ENCODE results near the gene ACADSB. TPM values are rescaled to one million over a fixed set of nuclear protein-coding genes. Genes with fewer than 3 reads are reported as not detected.

ACADSB gene
- total and polyA plus RNA-seq, 10 of the 15 experiments (the other 5 are each of a cell fraction or from before 2014, with no cell fraction given) = 10.8 to 24.0 (median 15.0) TPM

DNA sequence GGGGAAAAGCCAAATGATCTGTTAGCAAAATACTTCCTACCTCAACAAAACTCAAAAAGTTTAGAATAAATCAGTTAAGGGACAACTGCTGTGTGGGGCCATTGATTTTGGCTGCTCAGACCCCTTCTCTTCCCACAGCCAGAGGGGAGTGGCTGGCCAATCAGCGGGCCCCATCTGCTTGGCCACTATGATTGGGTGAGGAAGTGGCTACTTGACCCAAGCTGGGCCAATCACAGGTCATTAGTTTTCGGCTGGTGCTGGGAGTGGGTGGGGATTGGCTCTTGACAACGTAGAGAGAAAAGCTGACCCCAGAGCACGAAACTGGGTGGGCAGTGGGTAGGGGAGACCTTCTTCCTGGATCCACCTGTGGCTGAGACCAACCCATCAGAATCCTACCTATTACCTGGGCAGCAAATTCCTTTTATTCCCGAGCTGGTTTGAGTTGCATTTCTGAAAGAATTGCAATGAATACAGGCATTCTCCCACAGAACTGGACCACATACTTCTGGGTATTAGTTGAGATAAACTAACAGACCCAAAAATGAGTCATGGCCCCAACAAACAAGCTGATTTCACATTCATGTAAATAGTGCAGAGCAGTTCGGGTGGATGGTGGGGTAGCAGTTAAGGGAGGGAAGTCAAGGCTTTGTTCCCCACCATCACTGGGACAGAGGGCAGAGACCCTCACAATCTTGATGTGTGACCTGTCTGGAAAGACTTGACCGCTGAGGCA, 91.4 kb downstream of the ACADSB start:
- DNase-seq (ENCODE audit: low read depth, low spot score) = no peak
- FAIRE-seq = no peak
- POLR2A ChIA-PET = no interaction called here
- Histone ChIP-seq H3K9me3 (replicated peaks; ENCODE audit: control insufficient read depth, insufficient read depth, low read length) (no peaks in the 10 kb centered on the region; the same call in 2 of the 3 replicates), H3K27me3 (replicated peaks in 1 of 2; ENCODE audit: control insufficient read depth in 2 of 2, insufficient read depth in 2 of 2, low read length in 1 of 2) (no peaks in the 10 kb centered on the region; a peak in 2 of 4 replicates), H4K20me1 (ENCODE audit: control insufficient read depth, insufficient read depth) (no peaks in the 10 kb centered on the region), H3K4me3 (no peak overlapping the region), H3K79me2 (ENCODE audit: control insufficient read depth, insufficient read depth, low read length) (no peaks in the 10 kb centered on the region), H2AFZ (ENCODE audit: control insufficient read depth, low read depth, low read length) (no peak overlapping the region), H3K36me3 (ENCODE audit: control insufficient read depth in 2 of 2, insufficient read depth in 2 of 2, low read length in 1 of 2) (no peaks in the 10 kb centered on the region), H3K27ac (ENCODE audit: control insufficient read depth, insufficient read depth) (no peak overlapping the region), H3K9ac (ENCODE audit: control insufficient read depth, insufficient read depth, low read length) (no peak overlapping the region), H3K4me1 (ENCODE audit: control insufficient read depth, insufficient read depth, low read length) (no peaks in the 10 kb centered on the region), H3K4me2 (ENCODE audit: control insufficient read depth, insufficient read depth) (no peak overlapping the region)
- 17% methylated on average over 7 of the region's 7 CpGs for WGBS (ENCODE audit: insufficient coverage, insufficient replicate concordance, low lambda C conversion rate, missing lambda C conversion rate)
- RAD21 ChIA-PET (ENCODE audit: unreplicated experiment) = no interaction called here
- BruUV-seq (replicated peaks) = no TSS peak
- no peak for ATAC-seq
- TF ChIP-seq, protein P1, sequence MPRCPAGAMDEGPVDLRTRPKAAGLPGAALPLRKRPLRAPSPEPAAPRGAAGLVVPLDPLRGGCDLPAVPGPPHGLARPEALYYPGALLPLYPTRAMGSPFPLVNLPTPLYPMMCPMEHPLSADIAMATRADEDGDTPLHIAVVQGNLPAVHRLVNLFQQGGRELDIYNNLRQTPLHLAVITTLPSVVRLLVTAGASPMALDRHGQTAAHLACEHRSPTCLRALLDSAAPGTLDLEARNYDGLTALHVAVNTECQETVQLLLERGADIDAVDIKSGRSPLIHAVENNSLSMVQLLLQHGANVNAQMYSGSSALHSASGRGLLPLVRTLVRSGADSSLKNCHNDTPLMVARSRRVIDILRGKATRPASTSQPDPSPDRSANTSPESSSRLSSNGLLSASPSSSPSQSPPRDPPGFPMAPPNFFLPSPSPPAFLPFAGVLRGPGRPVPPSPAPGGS (IDR thresholded peaks at IDR 0.05; ENCODE audit: borderline replicate concordance, insufficient read depth, low read depth, low read length, poor library complexity, severe bottlenecking) = no peak
- SMC1A ChIA-PET (ENCODE audit: uncharacterized antibody, unreplicated experiment) = no interaction called here
- intact Hi-C loops (cut with micrococcal nuclease; ENCODE audit: unreplicated experiment) (no loop called here), in situ Hi-C loops (cut with MboI) (no loop called here)
- CTCF ChIA-PET = no interaction called here

DNA sequence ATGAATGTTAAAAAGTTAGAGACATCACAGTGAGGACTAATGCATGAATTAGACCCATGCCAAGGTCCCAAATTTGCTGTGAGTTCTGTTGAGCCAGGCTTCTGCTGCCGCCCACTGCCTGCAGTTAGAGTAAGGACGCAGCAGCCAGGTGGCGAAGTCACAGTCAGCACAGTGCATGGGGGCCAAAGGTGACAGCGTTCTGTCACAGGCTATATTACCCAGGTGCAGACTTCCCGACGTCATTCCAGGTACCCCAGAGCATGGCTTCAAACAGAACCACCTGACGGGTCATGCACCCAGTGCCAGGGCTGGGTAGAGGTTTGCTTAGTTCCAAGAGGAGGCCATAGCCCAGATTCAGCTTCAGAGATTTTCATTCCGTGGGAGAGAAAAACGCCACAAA, 93.1 kb downstream of the ACADSB start:
- Histone ChIP-seq H3K4me1 (ENCODE audit: control insufficient read depth, insufficient read depth, low read length) (no peaks in the 10 kb centered on the region; the same call in 1 of the 2 replicates), H3K9me3 (replicated peaks; ENCODE audit: control insufficient read depth, insufficient read depth, low read length) (no peaks in the 10 kb centered on the region; the same call in 2 of the 3 replicates), H3K4me2 (ENCODE audit: control insufficient read depth, insufficient read depth) (no peak overlapping the region), H3K27ac (ENCODE audit: control insufficient read depth, insufficient read depth) (no peak overlapping the region), H3K27me3 (replicated peaks in 1 of 2; ENCODE audit: control insufficient read depth in 2 of 2, insufficient read depth in 2 of 2, low read length in 1 of 2) (no peaks in the 10 kb centered on the region; a peak in 2 of 4 replicates), H3K79me2 (ENCODE audit: control insufficient read depth, insufficient read depth, low read length) (no peaks in the 10 kb centered on the region), H3K36me3 (ENCODE audit: control insufficient read depth in 2 of 2, insufficient read depth in 2 of 2, low read length in 1 of 2) (no peaks in the 10 kb centered on the region), H2AFZ (ENCODE audit: control insufficient read depth, low read depth, low read length) (no peak overlapping the region), H4K20me1 (ENCODE audit: control insufficient read depth, insufficient read depth) (no peaks in the 10 kb centered on the region), H3K4me3 (no peak overlapping the region), H3K9ac (ENCODE audit: control insufficient read depth, insufficient read depth, low read length) (no peak overlapping the region)
- ChIA-PET POLR2A (no interaction called here), RAD21 (ENCODE audit: unreplicated experiment) (no interaction called here), SMC1A (ENCODE audit: uncharacterized antibody, unreplicated experiment) (no interaction called here), CTCF (no interaction called here)
- no TSS peak for BruUV-seq (replicated peaks)
- TF ChIP-seq PAX5 (IDR thresholded peaks at IDR 0.05; ENCODE audit: borderline replicate concordance, low read depth, low read length) = no peak
- intact Hi-C loops (cut with micrococcal nuclease; ENCODE audit: unreplicated experiment) = no loop called here
- no peak for DNase-seq (ENCODE audit: low read depth, low spot score)
- FAIRE-seq = no peak
- no peak for ATAC-seq
- WGBS (ENCODE audit: insufficient coverage, insufficient replicate concordance, low lambda C conversion rate, missing lambda C conversion rate) = 52% methylated on average over 9 of the region's 9 CpGs
- in situ Hi-C loops (cut with MboI) = no loop called here
